T47D (cell line): ENCODE results near the gene CASP6.
A peak's percentile ranks its signal among the peaks of the same experiment; 100 is the strongest.

ENCODE experiments used
- DNase-seq, 2 experiments: peaks; one replicate each; pipeline versions ENCODE4 v3.0.0 to v3.0.0-alpha.2; 2011 to 2012; ENCODE audit warnings: low read depth in 1 of 2, low spot score in 1 of 2
- JUND ChIP-seq: IDR thresholded peaks from 2 replicates; pipeline ENCODE4 v1.6.1; 2012; ENCODE audit warnings: low read depth
- in situ Hi-C: cut with HindIII; loops from 2 replicates; pipeline ENCODE4 v1.10.0; 2016; ENCODE audit warnings: low sequenced_read_pairs, low pct_unique_long_range_greater_than_20kb

The CASP6 gene

GRCh38 chr4:109675843-109676242 is 27.4 kb downstream of the CASP6 start:
- no peak for TF ChIP-seq JUND
- in situ Hi-C loops = no loop called here
- DNase-seq = no peak

DNA sequence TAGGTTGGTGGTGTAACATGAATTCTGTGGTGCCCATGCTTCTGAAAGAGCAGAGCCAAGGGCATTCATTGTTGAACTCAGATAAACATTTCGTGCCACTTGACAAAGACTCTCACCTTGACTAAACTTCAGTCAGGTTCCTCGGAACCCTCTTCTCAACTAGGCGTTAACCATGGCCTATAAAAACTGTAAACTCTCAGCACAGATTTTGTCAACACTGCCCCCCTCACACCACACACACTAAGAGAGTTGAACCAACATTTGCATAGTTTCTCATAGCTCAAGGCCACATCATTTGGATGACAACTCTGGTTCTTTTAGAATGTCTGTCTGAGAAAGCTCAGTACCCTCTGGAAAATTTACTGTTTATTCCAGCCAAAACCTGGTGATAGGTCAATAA is 28.1 kb downstream of the CASP6 start:
- in situ Hi-C loops = no loop called here
- TF ChIP-seq JUND = no peak

GRCh38 chr4:109673303-109673702 is 29.9 kb downstream of the CASP6 start:
- no peak for TF ChIP-seq JUND
- no peak for DNase-seq
- in situ Hi-C loops = no loop called here

More for the DNA sequence above, 28.1 kb downstream of the CASP6 start:
- no peak for DNase-seq

DNA sequence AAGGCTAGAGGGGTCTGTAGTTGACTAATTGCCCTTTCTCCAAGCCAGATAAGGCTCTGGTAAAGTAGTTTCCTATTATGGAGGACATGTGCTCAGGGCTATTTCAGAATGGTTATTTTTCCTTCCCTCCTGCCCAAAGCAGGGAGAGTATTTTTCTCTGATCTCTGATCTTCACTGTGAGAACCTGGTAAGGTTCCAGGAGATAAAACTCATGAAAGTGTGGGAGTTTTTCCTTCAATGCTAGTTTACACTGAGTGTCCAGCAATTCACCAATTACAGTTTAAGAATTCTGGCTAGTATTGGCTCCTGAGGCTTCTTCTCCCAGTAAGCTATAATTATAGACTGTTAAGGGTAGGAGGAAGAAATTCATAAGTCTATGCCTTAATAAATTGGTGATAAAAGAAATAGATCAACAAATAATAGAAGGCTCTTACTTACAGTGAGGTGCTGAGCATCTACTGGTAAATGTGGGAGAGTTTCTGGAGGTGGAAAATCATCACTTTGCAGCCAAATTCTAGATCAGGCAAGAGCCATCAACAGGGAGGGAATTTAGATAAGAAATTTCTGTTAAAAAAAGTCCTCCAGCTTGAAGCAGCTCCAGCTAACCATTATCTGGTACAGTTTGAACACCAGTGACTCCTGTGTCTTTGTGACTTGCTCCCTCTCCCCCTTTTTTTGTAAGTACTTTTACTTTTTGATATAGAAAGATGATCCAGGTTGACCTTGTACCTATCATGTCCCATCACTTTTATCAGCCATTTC is 30.9 kb downstream of the CASP6 start:
- in situ Hi-C loops = no loop called here
- no peak for TF ChIP-seq JUND
- DNase-seq = no peak

- TF ChIP-seq JUND = no peak
- no peak for DNase-seq
- in situ Hi-C loops = no loop called here
Measured at GRCh38 chr4:109671350-109671749, 31.9 kb downstream of the CASP6 start.

- TF ChIP-seq JUND = no peak
- in situ Hi-C loops = no loop called here
- no peak for DNase-seq
Measured at GRCh38 chr4:109665783-109666485, 37.3 kb downstream of the CASP6 start.

DNA sequence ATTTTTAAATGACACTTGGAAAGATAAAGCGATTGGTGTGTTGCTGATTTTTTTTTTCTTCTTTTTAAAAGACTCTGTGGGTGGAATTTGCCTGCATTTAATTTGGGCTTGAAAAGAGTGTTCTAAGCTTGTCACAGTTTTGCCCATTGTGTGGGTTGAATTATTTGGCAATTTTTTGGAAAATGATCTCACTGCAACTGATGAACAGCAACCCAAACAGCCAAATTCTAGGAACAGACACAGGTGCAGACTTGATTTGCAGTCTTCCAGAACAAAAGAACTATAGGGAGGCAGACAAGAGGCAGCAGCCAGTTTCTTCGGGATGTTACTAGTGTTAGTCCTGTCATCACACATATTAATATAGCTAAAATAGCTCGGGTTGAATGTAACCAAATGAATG is 40.5 kb downstream of the CASP6 start:
- DNase-seq = no peak
- in situ Hi-C loops = no loop called here
- TF ChIP-seq JUND = no peak

GRCh38 chr4:109662116-109662515 is 41.1 kb downstream of the CASP6 start:
- in situ Hi-C loops = no loop called here
- no peak for DNase-seq
- no peak for TF ChIP-seq JUND

- in situ Hi-C loops = no loop called here
- TF ChIP-seq JUND = no peak
- DNase-seq = peak in 1 of 2 experiments; percentile 39
Measured at GRCh38 chr4:109658871-109659410, 44.3 kb downstream of the CASP6 start.

- in situ Hi-C loops = no loop called here
- DNase-seq = no peak
- TF ChIP-seq JUND = no peak
Measured at GRCh38 chr4:109657854-109658418, 45.3 kb downstream of the CASP6 start.

- TF ChIP-seq JUND = no peak
- in situ Hi-C loops = no loop called here
- no peak for DNase-seq
Measured at GRCh38 chr4:109655396-109655795, 47.8 kb downstream of the CASP6 start.

DNA sequence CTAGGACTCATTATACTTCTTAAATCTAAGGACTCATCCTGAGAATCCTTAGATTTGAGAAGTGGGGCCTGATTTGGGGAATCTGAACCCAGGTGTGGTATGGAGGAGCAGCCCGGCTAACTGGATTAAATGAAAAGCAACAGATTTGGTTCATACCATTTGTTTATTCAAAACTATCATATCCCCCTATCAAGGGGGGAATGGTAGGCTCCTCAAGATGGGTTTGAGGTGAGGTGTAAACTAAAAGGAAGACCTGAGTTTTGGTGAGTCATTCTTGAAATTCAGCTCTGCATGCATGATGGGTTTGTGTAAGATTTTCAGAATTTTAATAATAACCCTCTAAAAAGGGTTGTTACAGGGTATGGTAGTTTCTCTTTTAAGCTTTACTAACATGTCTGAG is 53.4 kb downstream of the CASP6 start:
- no peak for TF ChIP-seq JUND
- in situ Hi-C loops = no loop called here
- DNase-seq = no peak
